ENCODE data around the gene GNAI2.

GRCh38 chr3:50298836-50299637, 63.0 kb downstream of the GNAI2 start, which contains the start of the genes HYAL3 and NAA80:
- TF ChIP-seq CTCF (IDR thresholded peaks at IDR 0.05), result peak; percentile 12 to 65 (median 38)
- peak; percentile 96 to 98 for TF ChIP-seq POLR2A (IDR thresholded peaks at IDR 0.05)
